GM18868 (cell line): ENCODE results near the gene GSS.

ENCODE experiments used
- ATAC-seq: cut with Tn5 transposase; IDR thresholded peaks from one replicate; pipeline ENCODE4 v1.9.1; 2021; ENCODE audit warnings: mild to moderate bottlenecking, moderate library complexity; ENCODE audit not compliant: unreplicated experiment

The GSS gene

DNA sequence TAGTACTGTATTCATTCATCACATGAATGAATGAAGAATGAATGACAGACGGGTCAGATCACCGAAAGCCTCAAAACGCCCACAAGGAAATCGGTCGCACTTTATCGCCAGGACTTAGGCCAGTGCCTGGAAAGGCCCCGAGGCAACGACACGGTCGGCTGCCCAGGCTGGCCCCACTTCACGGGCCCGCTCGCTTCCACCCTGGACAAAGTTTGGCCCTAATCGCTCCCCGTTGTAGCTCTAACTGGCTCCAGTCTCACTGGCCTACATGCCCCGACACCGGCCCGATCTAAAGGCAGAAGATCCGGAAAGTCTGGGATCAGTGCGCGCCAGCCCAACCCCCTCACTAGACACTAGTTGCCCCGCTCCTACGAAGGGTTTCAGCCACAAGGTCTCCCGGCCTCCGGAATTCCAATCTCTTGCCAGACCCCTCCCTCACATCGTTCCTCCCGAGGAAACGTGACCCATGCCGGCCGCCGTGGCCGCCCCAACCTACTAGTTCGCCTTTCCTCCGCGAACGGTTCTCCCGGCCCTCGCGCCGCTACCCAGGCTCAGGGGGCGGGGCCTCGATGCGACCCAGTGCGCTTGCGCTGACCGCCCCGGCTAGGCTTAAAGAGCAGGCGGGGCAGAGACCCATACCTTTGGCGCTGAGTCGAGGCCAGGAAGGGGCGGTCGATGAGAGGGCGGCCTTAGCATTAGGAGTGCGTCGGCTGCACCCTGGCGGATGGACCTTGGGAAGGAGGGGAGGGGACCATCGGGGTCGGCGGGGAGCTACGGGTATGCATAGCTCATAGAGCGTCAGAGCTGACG is at the start of gene GSS, which contains the start of gene MYH7B:
GSS (minus strand) TSS at position 576 of the 810 bp plus-strand sequence. CDS start 3,954 bp downstream, outside the sequence.
MYH7B (plus strand) TSS at position 638 of the 810 bp plus-strand sequence. CDS start 22,138 bp downstream, outside the sequence.
- ATAC-seq, result peak; percentile 81

DNA sequence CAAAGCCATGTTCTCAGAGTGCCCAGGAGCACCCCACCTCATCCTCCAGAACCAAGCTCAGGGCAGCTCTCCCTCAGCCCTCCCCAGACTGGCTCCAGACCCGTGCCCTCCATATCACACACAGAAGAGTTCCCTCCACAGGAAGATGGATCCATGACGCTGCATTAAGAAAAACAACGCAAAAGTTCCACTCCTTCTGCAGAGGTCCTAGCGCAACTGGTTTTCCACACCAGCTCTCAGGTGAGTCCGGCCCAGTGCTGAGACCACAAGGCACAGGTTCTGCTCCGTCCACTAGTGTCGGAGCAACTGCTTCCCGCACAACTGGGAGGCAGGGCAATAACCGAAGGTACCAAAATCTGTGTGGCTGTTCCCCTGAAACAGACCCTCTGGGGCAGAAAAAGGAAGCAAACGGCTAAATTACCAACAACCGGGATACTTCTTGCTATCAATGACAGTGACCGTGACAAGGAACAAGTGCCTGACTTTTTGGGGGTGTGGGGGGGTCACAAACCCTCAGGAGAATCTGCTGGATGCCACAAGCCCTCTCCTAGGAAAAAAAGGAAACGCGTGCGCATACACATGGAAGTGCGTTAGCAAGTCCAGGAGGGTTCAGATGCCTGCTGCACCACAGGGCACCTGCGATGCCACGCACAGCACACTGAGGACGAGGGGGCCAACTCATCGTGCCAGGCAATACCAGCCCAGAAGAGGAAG is 49.3 kb upstream of the GSS start:
- no peak for ATAC-seq

- ATAC-seq, result no peak
Observed at GRCh38 chr20:35004051-35004725, 48.6 kb upstream of the GSS start.

GRCh38 chr20:35003211-35004031 is 47.8 kb upstream of the GSS start:
- no peak for ATAC-seq

DNA sequence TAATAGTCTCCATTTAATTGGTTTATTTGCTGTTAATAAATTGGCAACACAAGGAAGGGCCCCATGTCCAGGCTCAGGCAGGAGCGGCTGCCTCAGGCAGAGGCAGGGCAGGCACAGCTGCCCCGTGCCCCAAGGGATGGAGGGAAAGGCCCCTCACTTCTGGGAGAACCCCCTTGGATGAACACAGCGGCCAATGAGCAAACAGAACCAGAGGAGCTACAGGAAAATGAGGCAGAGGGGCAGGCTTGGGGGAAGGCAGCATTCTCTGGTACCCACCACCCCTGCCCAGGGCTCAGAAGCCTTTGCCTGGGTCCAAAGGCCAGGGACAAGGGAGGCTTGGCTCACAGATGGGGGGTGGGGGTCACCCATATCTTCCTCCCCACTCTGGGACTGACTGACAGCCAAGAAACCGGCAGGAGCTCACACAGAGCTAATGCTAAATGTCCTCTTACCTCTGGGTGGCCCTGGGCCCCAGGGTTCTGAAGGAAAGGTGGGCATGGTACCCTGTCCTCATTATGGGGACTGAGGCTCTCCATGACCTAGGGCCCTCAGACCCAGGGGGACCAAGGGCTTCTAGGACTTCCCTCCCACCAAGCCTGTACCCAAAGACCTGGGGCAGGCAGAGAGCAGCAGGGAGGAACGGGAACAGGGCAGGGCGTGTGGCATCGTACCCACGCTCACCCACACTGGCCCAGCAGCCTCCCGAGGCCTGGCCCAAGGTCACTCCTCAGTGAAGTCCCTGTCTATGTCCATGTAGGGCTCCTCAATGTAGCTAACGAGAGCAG is 47.0 kb upstream of the GSS start:
- no peak for ATAC-seq

DNA sequence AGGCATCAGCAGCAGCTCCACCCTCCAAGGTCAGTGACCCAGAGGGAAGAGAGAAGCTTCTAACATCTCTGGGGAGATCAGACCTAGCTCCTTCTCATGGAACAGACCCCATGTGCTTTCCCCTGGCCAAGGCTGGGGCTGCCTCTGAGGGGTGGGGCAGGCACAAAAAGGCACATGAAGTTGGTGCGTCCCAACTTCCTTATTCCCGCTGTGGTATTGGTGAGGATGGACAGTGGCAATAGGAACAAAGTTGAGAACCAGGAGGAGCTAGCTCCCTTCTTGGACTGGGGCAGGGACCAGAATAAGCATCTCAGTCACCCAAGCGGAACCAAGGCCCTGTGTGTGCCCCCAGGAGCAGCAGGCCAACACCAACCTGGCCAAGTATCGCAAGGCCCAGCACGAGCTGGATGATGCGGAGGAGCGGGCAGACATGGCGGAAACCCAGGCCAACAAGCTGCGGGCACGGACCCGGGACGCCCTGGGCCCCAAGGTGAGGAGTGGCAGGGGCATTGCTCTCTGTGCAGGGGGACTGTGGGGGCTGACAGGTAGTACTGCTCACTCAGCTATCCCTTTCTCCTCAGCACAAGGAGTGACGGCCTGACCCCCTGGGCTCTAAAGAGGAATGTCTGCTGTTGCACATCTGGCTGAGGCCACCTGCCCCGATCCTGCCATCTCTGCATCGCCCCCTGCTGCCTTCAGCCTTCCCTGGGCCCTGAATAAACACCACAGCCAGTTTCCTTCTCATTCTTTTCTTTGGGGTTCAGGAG is 46.2 kb upstream of the GSS start:
- ATAC-seq, result no peak

DNA sequence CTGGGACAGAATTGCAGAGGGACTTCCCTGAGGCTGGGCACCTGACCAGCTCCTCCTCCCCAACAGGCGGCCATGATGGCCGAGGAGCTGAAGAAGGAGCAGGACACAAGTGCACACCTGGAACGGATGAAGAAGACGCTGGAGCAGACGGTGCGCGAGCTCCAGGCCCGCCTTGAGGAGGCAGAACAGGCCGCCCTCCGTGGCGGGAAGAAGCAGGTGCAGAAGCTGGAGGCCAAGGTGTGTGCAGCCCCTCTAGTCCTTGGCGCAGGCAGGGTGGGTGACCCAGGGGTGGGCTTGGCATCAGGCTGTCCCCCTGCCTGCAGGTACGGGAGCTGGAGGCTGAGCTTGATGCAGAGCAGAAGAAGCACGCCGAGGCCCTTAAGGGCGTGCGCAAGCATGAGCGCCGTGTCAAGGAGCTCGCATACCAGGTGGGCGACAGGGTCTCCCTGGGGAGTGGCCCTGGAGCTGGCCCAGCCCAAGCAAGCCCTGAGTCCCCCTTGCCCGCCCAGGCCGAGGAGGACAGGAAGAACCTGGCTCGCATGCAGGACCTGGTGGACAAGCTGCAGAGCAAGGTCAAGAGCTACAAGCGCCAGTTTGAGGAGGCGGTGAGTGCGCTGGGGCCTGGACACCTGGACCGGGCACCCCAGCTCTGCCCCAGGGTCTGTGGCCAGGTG is 45.5 kb upstream of the GSS start:
- ATAC-seq, result no peak

DNA sequence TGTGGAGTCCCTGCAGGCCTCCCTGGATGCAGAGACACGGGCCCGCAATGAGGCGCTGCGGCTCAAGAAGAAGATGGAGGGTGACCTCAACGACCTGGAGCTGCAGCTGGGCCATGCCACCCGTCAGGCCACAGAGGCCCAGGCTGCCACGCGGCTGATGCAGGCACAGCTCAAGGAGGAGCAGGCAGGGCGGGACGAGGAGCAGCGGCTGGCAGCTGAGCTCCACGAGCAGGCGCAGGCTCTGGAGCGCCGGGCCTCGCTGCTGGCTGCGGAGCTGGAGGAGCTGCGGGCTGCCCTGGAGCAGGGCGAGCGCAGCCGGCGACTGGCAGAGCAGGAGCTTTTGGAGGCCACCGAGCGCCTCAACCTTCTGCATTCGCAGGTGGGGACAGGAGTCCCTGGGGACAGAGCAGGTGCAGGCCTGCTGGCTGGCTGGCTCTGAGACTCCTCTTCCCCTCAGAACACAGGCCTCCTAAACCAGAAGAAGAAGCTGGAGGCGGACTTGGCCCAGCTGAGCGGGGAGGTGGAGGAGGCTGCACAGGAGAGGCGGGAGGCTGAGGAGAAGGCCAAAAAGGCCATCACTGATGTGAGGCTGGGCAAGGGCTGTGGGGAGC is 44.8 kb upstream of the GSS start:
- ATAC-seq, result no peak

DNA sequence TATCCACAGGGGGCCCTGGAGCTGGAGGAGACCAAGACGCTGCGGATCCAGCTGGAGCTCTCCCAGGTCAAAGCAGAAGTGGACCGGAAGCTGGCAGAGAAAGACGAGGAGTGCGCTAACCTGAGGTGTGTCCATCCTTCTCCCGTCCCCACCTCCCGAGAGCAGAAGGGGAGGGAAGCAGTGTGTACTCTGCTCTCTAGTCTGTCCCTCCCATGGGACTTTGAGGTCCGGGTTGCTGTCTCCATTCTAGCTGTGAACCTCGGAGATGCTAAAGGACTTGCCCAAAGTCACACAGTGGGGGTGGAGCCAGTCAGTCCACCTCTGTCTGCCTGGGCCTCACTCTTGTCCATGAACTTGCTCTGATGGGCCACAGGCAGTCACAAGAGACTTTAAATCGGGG is 44.2 kb upstream of the GSS start:
- no peak for ATAC-seq

GRCh38 chr20:34999021-34999451 is 43.4 kb upstream of the GSS start:
- no peak for ATAC-seq

DNA sequence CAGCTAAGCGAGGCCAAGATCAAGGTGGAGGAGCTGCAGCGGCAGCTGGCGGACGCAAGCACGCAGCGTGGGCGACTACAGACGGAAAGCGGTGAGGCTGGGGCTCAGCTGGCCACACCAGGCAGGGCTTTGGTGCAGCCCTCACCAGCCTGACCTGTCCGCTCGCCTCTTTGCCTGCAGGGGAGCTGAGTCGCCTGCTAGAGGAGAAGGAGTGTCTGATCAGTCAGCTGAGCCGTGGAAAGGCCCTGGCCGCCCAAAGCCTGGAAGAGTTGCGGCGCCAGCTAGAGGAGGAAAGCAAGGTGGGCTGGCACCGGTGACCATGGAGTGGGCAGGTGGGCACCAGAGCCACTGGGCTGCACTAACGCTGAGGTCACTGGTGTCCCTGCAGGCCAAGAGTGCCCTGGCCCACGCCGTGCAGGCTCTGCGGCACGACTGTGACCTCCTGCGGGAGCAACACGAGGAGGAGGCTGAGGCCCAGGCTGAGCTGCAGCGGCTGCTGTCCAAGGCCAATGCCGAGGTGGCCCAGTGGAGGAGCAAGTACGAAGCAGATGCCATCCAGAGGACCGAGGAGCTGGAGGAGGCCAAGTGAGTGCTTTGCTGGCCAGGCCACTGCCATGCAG is 42.8 kb upstream of the GSS start:
- no peak for ATAC-seq

- ATAC-seq, result no peak
Observed at GRCh38 chr20:34997774-34998173, 42.2 kb upstream of the GSS start.

GRCh38 chr20:34997131-34997561 is 41.5 kb upstream of the GSS start:
- no peak for ATAC-seq

DNA sequence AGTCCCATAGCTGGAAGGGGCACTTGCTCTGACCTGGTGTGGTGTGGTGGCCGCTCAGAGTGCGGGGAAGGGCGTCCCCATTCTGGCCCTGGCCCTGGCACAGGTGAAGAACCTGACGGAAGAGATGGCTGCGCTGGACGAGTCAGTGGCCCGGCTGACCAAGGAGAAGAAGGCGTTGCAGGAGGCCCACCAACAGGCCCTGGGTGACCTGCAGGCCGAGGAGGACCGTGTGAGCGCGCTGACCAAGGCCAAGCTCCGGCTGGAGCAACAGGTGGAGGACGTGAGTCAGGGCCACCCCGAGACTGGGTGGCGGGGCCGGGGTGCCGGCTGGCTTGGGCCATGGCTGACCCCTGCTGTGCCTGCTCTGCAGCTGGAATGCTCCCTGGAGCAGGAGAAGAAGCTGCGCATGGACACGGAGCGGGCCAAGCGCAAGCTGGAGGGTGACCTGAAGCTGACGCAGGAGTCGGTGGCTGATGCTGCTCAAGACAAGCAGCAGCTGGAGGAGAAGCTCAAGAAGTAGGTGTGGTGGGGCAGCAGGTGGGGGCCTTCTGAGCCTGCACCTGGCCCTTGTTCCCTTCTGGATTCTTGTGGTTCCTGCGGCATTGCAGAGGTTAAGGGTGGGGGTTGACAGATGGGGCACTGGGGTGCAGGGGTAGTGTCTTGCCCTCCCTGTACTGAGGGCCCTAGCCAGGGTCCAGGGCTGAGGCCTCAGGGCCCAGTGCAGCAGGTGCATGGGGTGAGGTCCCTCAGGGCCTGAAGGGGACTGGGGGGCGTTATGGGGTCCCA is 40.8 kb upstream of the GSS start:
- no peak for ATAC-seq

DNA sequence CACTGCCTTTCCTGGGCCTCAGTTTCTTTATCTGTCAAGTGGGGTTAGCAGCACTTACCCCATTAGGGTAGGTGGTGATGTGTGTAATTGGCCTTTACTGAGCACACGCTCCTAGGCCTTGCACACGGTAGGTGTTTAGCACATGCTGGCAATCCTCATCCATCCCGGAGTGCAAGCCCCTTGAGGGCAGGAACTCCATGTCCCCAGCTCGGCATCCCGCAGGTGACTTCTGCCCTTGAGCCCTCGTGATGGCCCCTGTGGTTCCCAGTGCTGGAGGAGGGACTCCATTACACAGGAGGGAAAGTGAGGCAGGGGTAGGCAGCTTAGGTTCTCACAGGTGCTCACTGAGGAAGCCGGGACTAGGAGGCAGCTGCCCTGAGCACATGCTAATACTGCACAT is 40.1 kb upstream of the GSS start:
- no peak for ATAC-seq

DNA sequence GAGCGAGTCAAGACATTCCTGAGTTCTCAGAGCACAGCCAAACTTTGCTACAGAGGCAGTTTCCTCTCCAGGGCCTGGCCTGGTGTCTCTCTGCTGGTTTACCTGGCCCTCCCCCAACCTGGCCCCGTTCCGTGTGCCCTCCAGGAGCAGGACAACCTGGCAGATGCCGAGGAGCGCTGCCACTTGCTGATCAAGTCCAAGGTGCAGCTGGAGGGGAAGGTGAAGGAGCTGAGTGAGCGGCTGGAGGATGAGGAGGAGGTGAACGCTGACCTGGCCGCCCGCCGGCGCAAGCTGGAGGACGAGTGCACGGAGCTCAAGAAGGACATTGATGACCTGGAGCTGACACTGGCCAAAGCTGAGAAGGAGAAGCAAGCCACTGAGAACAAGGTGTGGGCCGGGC is 39.6 kb upstream of the GSS start:
- ATAC-seq, result no peak
